ENCODE results near the gene PDE6H. TPM values are rescaled to one million over a fixed set of nuclear protein-coding genes. Genes with fewer than 3 reads are reported as not detected.

PDE6H gene
- polyA plus RNA-seq, 2 of the 4 experiments (the other 2 are of a cell fraction), result not detected

GRCh38 chr12:15013634-15014179 lies 40.9 kb downstream of the PDE6H start (continued):
- TF ChIP-seq BCL3 (IDR thresholded peaks at IDR 0.05), result no peak
- TF ChIP-seq BHLHE40 (IDR thresholded peaks at IDR 0.05; ENCODE audit: low read depth, low read length), result no peak
- TF ChIP-seq HDAC2 (IDR thresholded peaks at IDR 0.05), result no peak
- TF ChIP-seq EP300 (IDR thresholded peaks at IDR 0.05), result no peak
- TF ChIP-seq HMGXB4 (CRISPR knock-in tag; IDR thresholded peaks at IDR 0.05; ENCODE audit: borderline replicate concordance), result no peak
- TF ChIP-seq ELK1 (IDR thresholded peaks at IDR 0.05; ENCODE audit: low read depth, low read length), result no peak
- no peak for TF ChIP-seq HOXA7 (CRISPR knock-in tag; IDR thresholded peaks at IDR 0.05)

- FAIRE-seq (no peak), DNase-seq (ENCODE audit: low read depth in 1 of 2, low spot score in 1 of 2) (no peak), ATAC-seq (no peak)
- no peaks in the 10 kb centered on the region for H3K4me1 ChIP-seq
- POLR2A ChIA-PET, result no interaction called here
- WGBS (ENCODE audit: missing lambda C conversion rate), result 46% methylated on average over 2 of the region's 2 CpGs
- no peak overlapping the region for H3K27ac ChIP-seq
- TF ChIP-seq HOXA7 (CRISPR knock-in tag; IDR thresholded peaks at IDR 0.05), result no peak
- no peak for TF ChIP-seq RFX5 (IDR thresholded peaks at IDR 0.05)
- CTCF ChIA-PET, result no interaction called here
- no peak overlapping the region for H3K4me3 ChIP-seq
- no peaks in the 10 kb centered on the region for H3K9me3 ChIP-seq
- no peak overlapping the region for H3K4me2 ChIP-seq
These were observed 41.9 kb downstream of the PDE6H start for GRCh38 chr12:15014708-15015107.

- no peaks in the 10 kb centered on the region for H3K9me3 ChIP-seq
- ChIA-PET POLR2A (no interaction called here), CTCF (no interaction called here)
- no peak overlapping the region for H3K4me2 ChIP-seq
- no peak for TF ChIP-seq BCL3 (IDR thresholded peaks at IDR 0.05)
- TF ChIP-seq NR3C1 (IDR thresholded peaks at IDR 0.05), result no peak
- TF ChIP-seq CEBPB (IDR thresholded peaks at IDR 0.05), result no peak
- no peak for TF ChIP-seq MAX (IDR thresholded peaks at IDR 0.05)
- FAIRE-seq, result no peak
- no peaks in the 10 kb centered on the region for H3K4me1 ChIP-seq
- H3K4me3 ChIP-seq, result no peak overlapping the region
- H3K27ac ChIP-seq, result no peak overlapping the region
- ATAC-seq, result no peak
- DNase-seq (ENCODE audit: low read depth in 1 of 2, low spot score in 1 of 2), result no peak
- 0% methylated on average over 1 of the region's 1 CpG for WGBS (ENCODE audit: missing lambda C conversion rate)
These were observed 42.3 kb downstream of the PDE6H start for GRCh38 chr12:15015121-15015520.

- CTCF ChIA-PET, result interaction anchor here (0.6 kb wide), 1 partner anchor 58 kb away, joined by 3 read pairs; no protein-coding TSS in a partner anchor
- no peak for TF ChIP-seq KDM5A (IDR thresholded peaks at IDR 0.05)
- no peaks in the 10 kb centered on the region for H3K4me1 ChIP-seq
- POLR2A ChIA-PET, result no interaction called here
- no peak overlapping the region for H3K4me3 ChIP-seq
- no peak for ATAC-seq
- FAIRE-seq, result no peak
- no peak overlapping the region for H3K27ac ChIP-seq
- H3K4me2 ChIP-seq, result no peak overlapping the region
- no peaks in the 10 kb centered on the region for H3K9me3 ChIP-seq
- no peak for DNase-seq (ENCODE audit: low read depth in 1 of 2, low spot score in 1 of 2)
- 24% methylated on average over 3 of the region's 3 CpGs for WGBS (ENCODE audit: missing lambda C conversion rate)
These were observed 47.3 kb downstream of the PDE6H start for GRCh38 chr12:15020156-15020555.

Other genes with a start within 250 kb of the PDE6H start
- 32.1 and 50.3 TPM in 2 replicates for gene WBP11, start 169.6 kb upstream of the PDE6H start, polyA plus RNA-seq (2011; rRNA removed)
- 45.7 to 52.2 TPM (median 50.3 TPM) in 3 replicates for gene WBP11, start 169.6 kb upstream of the PDE6H start, polyA plus RNA-seq (2017; fragmentation: RNase III; extraction: RNeasy Plus Mini Kit Qiagen cat#74134 plus additional on column Dnase treatment)
- gene C12orf60, start 169.4 kb upstream of the PDE6H start, polyA plus RNA-seq (2011; rRNA removed), result 4.8 and 5.5 TPM in 2 replicates
- gene C12orf60, start 169.4 kb upstream of the PDE6H start, polyA plus RNA-seq (2017; fragmentation: RNase III; extraction: RNeasy Plus Mini Kit Qiagen cat#74134 plus additional on column Dnase treatment), result 2.0 to 2.4 TPM (median 2.2 TPM) in 3 replicates
- 0.06 TPM in 1 of 2 replicates, not detected in the other for gene SMCO3, start 158.9 kb upstream of the PDE6H start, polyA plus RNA-seq (2011; rRNA removed)
- not detected in 3 replicates for gene SMCO3, start 158.9 kb upstream of the PDE6H start, polyA plus RNA-seq (2017; fragmentation: RNase III; extraction: RNeasy Plus Mini Kit Qiagen cat#74134 plus additional on column Dnase treatment)
- not detected in 2 replicates for gene ART4, start 129.5 kb upstream of the PDE6H start, polyA plus RNA-seq (2011; rRNA removed)
- gene ART4, start 129.5 kb upstream of the PDE6H start, polyA plus RNA-seq (2017; fragmentation: RNase III; extraction: RNeasy Plus Mini Kit Qiagen cat#74134 plus additional on column Dnase treatment), result not detected in 3 replicates
- 0.16 and 0.21 TPM in 2 replicates for gene MGP, start 87.2 kb upstream of the PDE6H start, polyA plus RNA-seq (2011; rRNA removed)
- 0.10 to 0.30 TPM (median 0.11 TPM) in 3 replicates for gene MGP, start 87.2 kb upstream of the PDE6H start, polyA plus RNA-seq (2017; fragmentation: RNase III; extraction: RNeasy Plus Mini Kit Qiagen cat#74134 plus additional on column Dnase treatment)
- gene ERP27, start 34.5 kb upstream of the PDE6H start, polyA plus RNA-seq (2011; rRNA removed), result 0.15 and 0.28 TPM in 2 replicates
- gene ERP27, start 34.5 kb upstream of the PDE6H start, polyA plus RNA-seq (2017; fragmentation: RNase III; extraction: RNeasy Plus Mini Kit Qiagen cat#74134 plus additional on column Dnase treatment), result 0.09 TPM in 1 of 3 replicates, not detected in the others
- gene ARHGDIB, start 11.4 kb upstream of the PDE6H start, polyA plus RNA-seq (2011; rRNA removed), result 3.5 and 4.1 TPM in 2 replicates
- 0.84 to 1.4 TPM (median 1.0 TPM) in 3 replicates for gene ARHGDIB, start 11.4 kb upstream of the PDE6H start, polyA plus RNA-seq (2017; fragmentation: RNase III; extraction: RNeasy Plus Mini Kit Qiagen cat#74134 plus additional on column Dnase treatment)
- gene RERG, start 248.4 kb downstream of the PDE6H start, polyA plus RNA-seq (2011; rRNA removed), result 0.44 and 0.48 TPM in 2 replicates
- 0.46 to 0.79 TPM (median 0.66 TPM) in 3 replicates for gene RERG, start 248.4 kb downstream of the PDE6H start, polyA plus RNA-seq (2017; fragmentation: RNase III; extraction: RNeasy Plus Mini Kit Qiagen cat#74134 plus additional on column Dnase treatment)

Data from A549 (cell line).